ENCODE results near the gene ZNF579.
A peak's percentile ranks its signal among the peaks of the same experiment; 100 is the strongest.

The ZNF579 gene

DNA sequence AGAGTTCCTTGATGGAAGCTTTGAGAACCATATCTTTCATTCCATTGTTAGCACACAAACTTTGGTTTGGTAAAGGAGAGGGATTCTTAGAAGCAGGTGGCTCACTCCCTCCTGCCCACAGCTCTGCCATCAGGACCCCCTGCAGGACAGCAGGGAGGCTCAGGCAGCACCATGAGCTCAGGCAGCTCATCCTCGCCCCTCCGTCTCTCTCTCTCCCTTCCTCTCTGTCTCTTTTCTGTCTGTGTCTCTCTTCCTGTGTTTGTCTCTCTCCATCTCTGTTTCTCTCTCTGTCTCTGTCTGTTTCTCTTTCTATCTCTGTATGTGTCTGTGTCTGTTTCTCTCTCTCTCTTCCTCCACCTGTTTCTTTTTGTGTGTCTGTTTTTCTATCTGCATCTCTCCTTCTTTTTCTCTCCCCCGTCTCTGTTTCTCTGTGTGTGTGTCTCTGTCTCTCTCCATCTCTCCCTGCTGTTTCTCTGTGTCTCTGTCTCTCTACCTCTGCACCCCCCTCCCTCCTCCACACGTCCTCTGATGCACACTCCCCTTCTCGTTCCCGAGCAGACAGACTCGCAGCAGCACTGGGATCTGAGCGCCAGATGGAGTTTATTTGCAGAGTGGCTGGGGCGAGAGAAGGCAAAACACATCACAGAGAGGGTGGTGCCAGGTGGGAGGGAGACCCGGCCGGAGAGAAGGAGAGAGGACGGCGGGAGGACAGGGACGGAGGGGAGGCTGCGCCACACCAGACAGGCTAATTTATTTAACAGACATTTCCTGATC, 52.4 kb downstream of the ZNF579 start:
- DNase-seq (ENCODE audit: low read depth, low spot score), result no peak

DNA sequence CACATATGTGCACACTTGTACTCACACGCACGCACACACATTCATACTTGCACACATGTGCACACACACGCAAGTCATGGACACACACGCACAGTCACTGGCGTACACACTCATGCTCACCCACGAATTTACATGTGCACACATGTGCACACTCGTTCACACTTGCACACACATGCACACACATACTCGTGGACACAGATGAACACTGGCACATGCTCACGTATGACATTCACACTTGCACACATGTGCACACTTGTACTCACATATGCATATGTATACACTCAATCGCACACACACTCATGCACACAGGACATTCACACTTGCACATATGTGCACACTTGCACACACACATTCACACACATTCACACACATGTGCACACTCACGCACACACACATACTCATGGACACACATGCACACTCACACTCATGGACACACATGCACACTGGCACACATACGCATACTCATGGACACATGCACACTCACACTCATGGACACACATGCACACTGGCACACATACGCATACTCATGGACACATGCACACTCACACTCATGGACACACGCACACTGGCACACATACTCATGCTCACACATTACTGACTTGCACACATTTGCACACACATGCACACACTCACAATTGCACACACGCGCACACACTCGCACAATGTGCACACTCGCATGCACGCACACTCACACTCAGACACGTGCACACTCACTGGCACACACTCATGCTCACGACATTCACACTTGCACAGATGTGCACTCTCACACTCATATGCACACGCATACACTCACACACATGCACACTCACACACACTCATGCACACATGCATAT, 53.2 kb downstream of the ZNF579 start:
- no peak for TF ChIP-seq ZNF274 (IDR thresholded peaks at IDR 0.05; ENCODE audit: low read depth, low read length)
- no peak for TF ChIP-seq YY1 (IDR thresholded peaks at IDR 0.05; ENCODE audit: insufficient read depth, insufficient read length)
- TF ChIP-seq SUZ12 (IDR thresholded peaks at IDR 0.05; ENCODE audit: extremely low read depth, insufficient read depth, insufficient read length), result no peak

More for the DNA sequence above, 52.4 kb downstream of the ZNF579 start:
- Histone ChIP-seq H3K9ac (ENCODE audit: insufficient read length, low read depth) (peak overlapping the region; percentile 51), H3K9me3 (ENCODE audit: insufficient read depth, low read length) (no peaks in the 10 kb centered on the region), H3K4me3 (ENCODE audit: insufficient read length, low read depth) (no peak overlapping the region), H3K27me3 (ENCODE audit: insufficient read depth, insufficient read length) (no peaks in the 10 kb centered on the region), H3K4me1 (ENCODE audit: insufficient read depth, insufficient read length) (peaks cover 15% of the 10 kb centered on the region), H3K36me3 (ENCODE audit: insufficient read depth, insufficient read length, low read length) (peaks cover 5% of the 10 kb centered on the region)
- TF ChIP-seq YY1 (IDR thresholded peaks at IDR 0.05; ENCODE audit: insufficient read depth, insufficient read length), result no peak
- TF ChIP-seq SUZ12 (IDR thresholded peaks at IDR 0.05; ENCODE audit: extremely low read depth, insufficient read depth, insufficient read length), result no peak
- no peak for TF ChIP-seq ZNF274 (IDR thresholded peaks at IDR 0.05; ENCODE audit: low read depth, low read length)

More for the DNA sequence above, 53.2 kb downstream of the ZNF579 start:
- Histone ChIP-seq H3K4me3 (ENCODE audit: insufficient read length, low read depth) (no peak overlapping the region), H3K9ac (ENCODE audit: insufficient read length, low read depth) (no peak overlapping the region), H3K36me3 (ENCODE audit: insufficient read depth, insufficient read length, low read length) (peaks cover 5% of the 10 kb centered on the region), H3K27me3 (ENCODE audit: insufficient read depth, insufficient read length) (no peaks in the 10 kb centered on the region), H3K4me1 (ENCODE audit: insufficient read depth, insufficient read length) (peaks cover 15% of the 10 kb centered on the region), H3K9me3 (ENCODE audit: insufficient read depth, low read length) (no peaks in the 10 kb centered on the region)
- DNase-seq (ENCODE audit: low read depth, low spot score), result no peak

Data from NT2/D1 (cell line).